Epithelial cell of esophagus (primary cell): Measurements from ENCODE around the gene FILIP1L.

Experiments
- DNase-seq: peaks from one replicate; pipeline ENCODE4 v3.0.0; 2010; ENCODE audit warnings: low read depth
- H3K4me3 ChIP-seq: 2 replicates; pipeline ENCODE4 v1.5.1; 2011; ENCODE audit warnings: mild to moderate bottlenecking, low read length, control low read depth
- CTCF ChIP-seq: IDR thresholded peaks from 2 replicates; pipeline ENCODE4 v1.5.1; 2011; ENCODE audit warnings: low read depth, mild to moderate bottlenecking, low read length, control low read depth, inconsistent platforms; ENCODE audit not compliant: insufficient read depth; ENCODE audit errors: missing control alignments

FILIP1L gene

DNA sequence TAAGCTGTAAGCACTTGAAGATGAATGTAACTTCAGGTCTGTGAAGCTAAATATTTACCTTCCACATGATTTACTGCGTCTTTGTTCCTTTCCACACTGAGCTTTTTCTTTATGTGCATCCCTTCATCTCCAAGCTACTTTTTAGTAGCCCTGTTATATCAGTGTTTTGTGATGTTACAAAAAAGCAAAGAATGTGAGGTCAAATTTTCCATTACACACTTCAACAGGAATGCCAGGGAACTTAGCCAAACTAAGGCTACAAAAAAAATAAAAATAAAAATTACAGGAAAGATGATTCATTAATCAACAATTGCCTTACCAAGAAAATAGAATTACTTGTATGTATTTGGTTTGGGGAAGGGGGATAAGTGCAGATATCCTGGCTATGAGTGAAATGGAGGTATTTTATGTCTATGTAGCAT, 73.0 kb downstream of the FILIP1L start:
- H3K4me3 ChIP-seq: no peak overlapping the region
- TF ChIP-seq CTCF: no peak
- DNase-seq: peak; percentile 76

- TF ChIP-seq CTCF: no peak
- peak; percentile 19 for DNase-seq
- no peak overlapping the region for H3K4me3 ChIP-seq
These were observed 73.7 kb downstream of the FILIP1L start for GRCh38 chr3:100040451-100041225.

DNA sequence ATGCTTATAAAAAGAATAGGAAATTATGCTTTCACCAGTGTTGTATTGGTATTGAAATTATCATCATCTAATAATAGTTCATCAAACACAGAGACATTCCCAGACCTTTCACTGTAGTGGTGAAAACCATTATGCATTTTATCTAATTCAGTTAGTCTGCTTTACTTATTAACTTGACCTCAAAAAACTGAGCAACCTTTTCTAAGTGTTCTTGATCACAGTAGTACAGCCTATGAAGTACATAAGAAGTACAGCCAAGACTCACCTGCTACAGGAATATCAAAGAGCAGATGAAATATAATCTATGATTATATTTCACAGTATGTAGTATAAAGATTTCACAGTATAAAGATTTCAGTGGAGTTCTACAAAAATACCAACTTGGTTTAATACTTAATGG, 75.2 kb downstream of the FILIP1L start:
- no peak for TF ChIP-seq CTCF
- H3K4me3 ChIP-seq: no peak overlapping the region
- no peak for DNase-seq

- no peak overlapping the region for H3K4me3 ChIP-seq
- DNase-seq: no peak
- TF ChIP-seq CTCF: no peak
These were observed 80.3 kb downstream of the FILIP1L start for GRCh38 chr3:100033903-100034471.

DNA sequence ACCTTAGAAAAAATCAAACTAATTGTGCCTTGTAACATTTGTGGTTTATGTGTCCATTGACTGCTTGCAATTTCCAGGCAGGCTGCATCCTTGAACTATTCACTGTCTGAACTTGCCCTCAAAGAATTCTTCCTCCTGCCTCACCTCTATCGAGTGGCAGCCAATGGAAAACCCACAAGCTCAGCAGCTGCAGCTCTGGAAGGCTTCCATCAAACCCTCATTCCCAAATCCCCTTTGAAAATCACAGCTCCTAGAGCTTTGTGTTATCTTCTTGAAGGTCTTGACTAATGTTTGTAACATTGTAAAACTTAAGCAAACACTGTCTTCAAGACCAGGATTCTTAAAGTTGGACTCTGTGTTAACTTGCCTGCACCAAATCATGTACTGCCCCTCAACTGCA, 81.1 kb downstream of the FILIP1L start:
- TF ChIP-seq CTCF: no peak
- peak; percentile 83 for DNase-seq
- H3K4me3 ChIP-seq: no peak overlapping the region

DNA sequence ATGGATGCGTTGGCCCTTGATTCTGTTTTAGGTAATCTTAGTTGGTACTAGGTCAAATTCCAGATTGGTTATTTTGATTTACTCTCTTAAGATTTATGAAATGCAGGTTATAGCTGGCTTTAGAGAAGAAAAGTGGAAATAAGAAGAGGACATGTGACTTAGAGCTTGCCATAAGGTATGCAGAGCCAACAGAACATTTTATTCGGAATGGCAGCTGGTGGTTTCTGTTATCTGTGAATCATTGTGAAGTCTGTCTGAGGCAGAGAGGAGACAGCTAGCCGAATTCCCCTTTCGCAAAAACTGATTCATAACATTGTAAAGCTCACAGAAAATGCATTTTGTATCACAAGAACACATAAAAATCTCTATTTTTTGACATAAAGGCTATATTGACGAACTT, 82.1 kb downstream of the FILIP1L start:
- DNase-seq: peak; percentile 80
- no peak for TF ChIP-seq CTCF

DNA sequence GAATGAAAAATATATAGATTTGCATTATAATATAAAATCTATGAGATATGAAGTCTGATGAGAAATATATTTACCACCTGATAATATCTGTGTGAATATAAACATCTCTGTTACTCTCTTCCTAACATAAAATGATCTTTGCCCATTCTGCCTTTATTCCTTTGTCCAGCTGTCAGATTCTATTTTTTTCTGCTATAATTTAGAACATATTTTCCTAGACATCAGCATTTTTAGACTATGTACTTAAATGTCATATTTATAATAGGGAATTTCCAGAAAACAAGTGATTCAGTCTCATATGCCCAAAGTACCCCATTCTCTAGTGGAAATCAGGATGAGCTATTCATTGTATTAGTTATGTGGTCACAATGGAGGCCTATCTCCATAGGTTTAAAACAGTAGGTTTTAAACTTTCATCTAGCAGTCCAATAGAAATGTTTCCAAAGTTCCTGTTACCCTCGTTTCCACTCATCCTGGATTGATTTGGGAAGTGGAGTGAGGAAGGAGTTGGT, 83.3 kb downstream of the FILIP1L start:
- DNase-seq: no peak
- no peak overlapping the region for H3K4me3 ChIP-seq
- TF ChIP-seq CTCF: no peak

More for the DNA sequence above, 82.1 kb downstream of the FILIP1L start:
- H3K4me3 ChIP-seq: no peak overlapping the region
